Articular chondrocyte of knee joint (primary cell): ENCODE results near the gene S100P. TPM values are rescaled to one million over a fixed set of nuclear protein-coding genes. Genes with fewer than 3 reads are reported as not detected.

ENCODE experiments used
- total RNA-seq: library from RNA; depleted of rRNA; stranded (reverse); fragments of >200 nt; gene quantifications from 2 replicates; pipeline ENCODE4 v1.2.3, GENCODE V29; 2012

Gene S100P
- total RNA-seq, result 0.13 TPM in 1 of 2 replicates, not detected in the other

GRCh38 chr4:6693231-6694176 is at the start of gene S100P:
Gene S100P, plus strand, starts transcription at chr4:6693878. Its CDS starts 55 bp downstream, at chr4:6693933.

DNA sequence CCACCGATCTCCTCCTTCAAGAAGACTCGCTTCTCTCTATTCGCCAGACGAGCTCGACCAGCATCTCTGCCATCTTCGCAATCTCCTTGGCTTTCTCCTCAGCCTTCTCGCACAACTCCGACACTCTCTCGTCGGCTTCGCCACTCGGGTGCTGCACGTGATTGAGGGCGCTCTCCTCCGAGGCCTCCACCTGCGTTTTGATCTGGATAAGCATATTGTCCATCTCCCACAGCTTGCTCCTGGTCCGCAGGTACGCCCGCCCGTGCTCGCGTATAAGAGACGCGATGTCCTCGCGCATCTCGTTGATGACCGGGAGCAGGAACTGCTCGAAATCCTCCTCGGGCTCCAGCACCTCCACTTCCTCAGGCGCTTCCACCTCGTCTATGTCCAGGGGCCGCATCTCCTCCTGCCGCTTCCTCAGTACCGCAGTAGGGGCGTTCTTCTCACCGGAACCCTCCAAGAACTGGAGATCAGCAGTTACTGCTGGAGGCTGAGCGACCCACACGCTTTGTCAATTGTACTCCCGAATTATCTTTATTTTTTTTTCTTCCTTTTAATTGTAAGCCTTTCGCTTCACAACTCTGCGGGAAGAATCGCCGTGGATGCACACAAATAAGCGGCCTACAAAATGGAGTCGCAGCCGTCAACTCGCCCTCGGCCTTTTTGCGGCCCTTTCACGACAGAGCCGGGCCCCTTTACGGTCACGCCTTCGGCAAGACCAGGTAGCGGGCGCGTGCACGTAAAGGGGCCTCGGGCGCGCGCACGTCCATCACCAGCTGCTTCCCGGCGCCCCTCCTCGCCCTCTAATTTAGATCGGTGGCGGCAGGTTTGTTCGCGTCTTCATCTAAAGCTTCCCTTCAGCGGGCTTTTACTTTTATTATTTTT is 15.8 kb downstream of the S100P start, which contains the start of gene MRFAP1L1:
Gene MRFAP1L1 (minus strand): TSS at position 636 of the 885 bp plus-strand sequence. CDS start 236 bp downstream, at position 400.

GRCh38 chr4:6716018-6716911 is 22.6 kb downstream of the S100P start, which contains the start of gene BLOC1S4:
Gene BLOC1S4, plus strand, starts transcription at chr4:6716174. Its CDS starts 36 bp downstream, at chr4:6716210.

Other genes with a start within 250 kb of the S100P start
- under 0.01 and 0.13 TPM in 2 replicates for gene PPP2R2C, start 221.3 kb upstream of the S100P start, total RNA-seq
- 19.9 and 25.7 TPM in 2 replicates for gene MAN2B2, start 118.7 kb upstream of the S100P start, total RNA-seq
- gene MRFAP1, start 53.2 kb upstream of the S100P start, total RNA-seq, result 165 and 185 TPM in 2 replicates
- 48.0 and 66.9 TPM in 2 replicates for gene MRFAP1L1, start 16.0 kb downstream of the S100P start, total RNA-seq
- gene BLOC1S4, start 22.3 kb downstream of the S100P start, total RNA-seq, result 9.1 and 9.4 TPM in 2 replicates
- gene KIAA0232, start 88.8 kb downstream of the S100P start, total RNA-seq, result 19.7 and 30.3 TPM in 2 replicates
- gene TBC1D14, start 215.9 kb downstream of the S100P start, total RNA-seq, result 33.7 and 37.2 TPM in 2 replicates